LNCAP (cell line): Measurements from ENCODE around the gene HASPIN.

ENCODE experiments used
- TF ChIP-seq, protein P1 (sequence below): fragments of 450-650 bp; IDR thresholded peaks from 2 replicates; pipeline ENCODE4 v1.5.1; 2017; ENCODE audit warnings: mild to moderate bottlenecking

HASPIN gene

DNA sequence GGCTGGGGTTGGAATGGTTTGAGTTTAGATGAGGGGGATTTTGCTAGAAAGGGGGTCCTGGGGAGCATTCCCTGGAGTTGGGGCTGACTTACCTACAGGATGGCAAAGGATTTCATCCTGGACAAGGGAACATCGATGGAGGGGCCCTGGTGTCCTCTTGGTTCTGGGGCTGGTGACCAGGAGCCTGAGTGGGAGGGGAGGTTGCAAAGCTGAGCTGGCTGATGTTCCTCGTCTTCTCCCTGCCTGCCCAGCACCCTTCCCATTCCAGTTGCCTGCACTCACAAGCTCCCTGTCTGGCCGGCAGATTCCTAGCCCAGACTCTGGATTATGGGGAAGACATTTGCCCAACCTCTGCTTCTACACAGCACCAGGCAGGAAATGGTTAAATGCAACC lies 40.1 kb downstream of the HASPIN start:
- TF ChIP-seq, protein P1, sequence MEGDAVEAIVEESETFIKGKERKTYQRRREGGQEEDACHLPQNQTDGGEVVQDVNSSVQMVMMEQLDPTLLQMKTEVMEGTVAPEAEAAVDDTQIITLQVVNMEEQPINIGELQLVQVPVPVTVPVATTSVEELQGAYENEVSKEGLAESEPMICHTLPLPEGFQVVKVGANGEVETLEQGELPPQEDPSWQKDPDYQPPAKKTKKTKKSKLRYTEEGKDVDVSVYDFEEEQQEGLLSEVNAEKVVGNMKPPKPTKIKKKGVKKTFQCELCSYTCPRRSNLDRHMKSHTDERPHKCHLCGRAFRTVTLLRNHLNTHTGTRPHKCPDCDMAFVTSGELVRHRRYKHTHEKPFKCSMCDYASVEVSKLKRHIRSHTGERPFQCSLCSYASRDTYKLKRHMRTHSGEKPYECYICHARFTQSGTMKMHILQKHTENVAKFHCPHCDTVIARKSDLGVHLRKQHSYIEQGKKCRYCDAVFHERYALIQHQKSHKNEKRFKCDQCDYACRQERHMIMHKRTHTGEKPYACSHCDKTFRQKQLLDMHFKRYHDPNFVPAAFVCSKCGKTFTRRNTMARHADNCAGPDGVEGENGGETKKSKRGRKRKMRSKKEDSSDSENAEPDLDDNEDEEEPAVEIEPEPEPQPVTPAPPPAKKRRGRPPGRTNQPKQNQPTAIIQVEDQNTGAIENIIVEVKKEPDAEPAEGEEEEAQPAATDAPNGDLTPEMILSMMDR, result no peak

DNA sequence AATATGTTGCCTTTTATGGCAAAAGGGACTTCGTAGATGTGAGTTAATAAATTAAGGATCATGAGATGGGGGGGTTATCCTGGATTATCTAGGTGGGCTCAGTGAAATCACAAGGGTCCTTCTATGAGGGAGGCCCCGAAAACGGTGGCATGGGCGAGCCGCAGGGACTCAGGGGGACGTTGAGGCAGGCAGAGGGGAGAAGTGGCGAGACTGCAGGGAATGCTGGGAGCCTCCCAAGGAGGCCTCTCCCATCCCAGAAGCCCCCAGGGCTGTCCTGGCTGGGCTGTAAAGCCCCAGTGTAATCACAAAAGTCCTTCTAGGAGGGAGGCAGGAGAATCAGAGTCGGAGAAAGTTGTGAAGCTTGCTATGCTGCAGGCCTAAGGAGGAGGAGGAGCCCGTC lies 42.3 kb downstream of the HASPIN start:
- TF ChIP-seq, protein P1, result no peak

DNA sequence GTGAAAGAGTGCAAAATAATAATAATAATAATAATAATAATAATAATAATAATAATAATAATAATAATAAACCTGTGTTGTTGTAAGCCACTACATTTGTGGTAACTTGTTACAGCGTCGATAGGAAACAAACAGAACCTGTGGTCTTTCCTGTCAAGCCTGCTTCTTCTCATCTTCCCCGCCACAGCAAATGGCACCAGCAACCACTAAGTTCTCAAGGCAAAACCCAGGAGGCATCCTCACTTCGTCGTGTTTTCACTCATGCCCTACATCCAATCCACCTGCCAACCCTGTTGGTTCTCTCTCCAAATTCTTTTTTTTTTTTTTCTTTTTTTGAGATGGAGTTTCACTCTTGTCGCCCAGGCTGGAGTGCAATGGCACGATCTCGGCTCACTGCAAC lies 43.1 kb downstream of the HASPIN start:
- TF ChIP-seq, protein P1, result no peak

DNA sequence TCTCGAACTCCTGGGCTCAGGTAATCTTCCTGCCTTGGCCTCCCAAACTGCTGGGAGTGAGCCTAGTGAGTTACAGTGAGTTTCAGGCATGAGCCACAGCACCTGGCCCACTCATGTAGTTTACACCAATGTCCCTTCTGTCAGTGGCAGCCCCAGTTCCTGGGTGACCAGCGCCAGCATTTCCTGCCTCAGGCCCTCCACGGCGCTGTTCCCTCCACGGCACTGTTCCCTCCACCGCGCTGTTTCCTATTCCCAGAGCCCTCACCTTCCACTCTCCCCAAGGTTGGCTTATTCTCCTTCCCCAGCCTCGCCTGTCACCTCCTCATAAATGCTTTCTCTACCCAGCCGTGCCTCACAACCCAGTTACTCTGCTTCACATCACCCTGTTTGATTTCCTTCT lies 44.6 kb downstream of the HASPIN start:
- TF ChIP-seq, protein P1, result no peak

DNA sequence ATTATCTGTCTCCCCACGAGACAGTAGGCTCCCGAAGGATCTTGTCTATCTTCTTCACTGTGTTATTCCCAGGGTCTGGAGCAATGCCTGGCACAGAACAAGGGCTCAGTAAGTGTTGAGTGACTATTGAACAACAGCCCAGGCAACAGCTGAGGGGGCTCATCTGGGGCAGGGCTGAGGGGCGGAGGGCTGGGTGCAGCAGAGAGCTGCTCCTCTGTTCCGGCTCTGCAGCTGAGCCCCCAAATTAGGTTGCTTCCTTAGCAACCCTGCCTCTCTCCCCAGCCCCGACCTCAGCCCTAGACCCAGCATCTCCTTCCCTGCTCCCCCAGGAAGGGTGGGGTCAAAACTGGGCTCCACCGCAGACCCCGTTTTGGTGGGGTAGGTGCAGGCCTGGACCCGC lies 45.1 kb downstream of the HASPIN start:
- TF ChIP-seq, protein P1, result no peak

DNA sequence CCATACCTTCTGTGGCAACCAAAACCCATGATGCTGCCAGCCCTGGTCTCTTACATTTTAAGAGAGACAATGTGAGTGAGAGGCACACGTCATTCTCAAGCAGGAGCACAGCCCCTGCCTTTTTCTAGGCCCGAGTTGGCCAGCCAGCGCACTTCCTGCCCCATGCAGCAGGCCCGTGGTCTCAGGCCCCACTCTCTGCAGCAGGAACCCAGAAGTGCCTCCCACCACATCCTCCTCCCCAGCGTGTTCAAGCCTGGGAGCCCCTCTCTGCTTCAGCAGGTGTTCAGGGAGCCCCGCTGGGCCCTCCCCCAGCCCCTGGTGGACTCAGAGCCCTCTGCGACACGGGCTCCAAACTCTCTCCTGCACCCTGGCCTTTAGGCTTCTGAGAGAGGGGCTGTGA lies 46.8 kb downstream of the HASPIN start:
- TF ChIP-seq, protein P1, result no peak

DNA sequence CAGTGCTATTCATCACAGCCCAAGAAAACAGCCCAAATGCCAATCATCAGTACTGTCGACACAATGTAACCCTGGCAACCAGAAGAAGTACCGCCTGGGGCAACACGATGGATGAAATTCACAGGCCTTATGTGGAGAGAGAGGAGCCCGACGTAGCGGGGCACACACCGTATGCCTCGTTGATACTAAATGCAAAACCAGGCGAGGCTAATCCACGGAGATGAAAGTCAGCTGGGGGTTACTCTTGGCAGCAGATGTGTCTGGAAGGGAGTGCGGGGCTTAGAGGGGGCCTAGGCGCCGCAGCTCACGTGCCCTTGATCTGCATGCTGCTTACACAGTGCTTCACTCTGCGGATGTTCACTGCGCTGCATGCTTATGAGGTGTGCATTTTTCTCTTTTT lies 47.4 kb downstream of the HASPIN start:
- TF ChIP-seq, protein P1, result no peak

DNA sequence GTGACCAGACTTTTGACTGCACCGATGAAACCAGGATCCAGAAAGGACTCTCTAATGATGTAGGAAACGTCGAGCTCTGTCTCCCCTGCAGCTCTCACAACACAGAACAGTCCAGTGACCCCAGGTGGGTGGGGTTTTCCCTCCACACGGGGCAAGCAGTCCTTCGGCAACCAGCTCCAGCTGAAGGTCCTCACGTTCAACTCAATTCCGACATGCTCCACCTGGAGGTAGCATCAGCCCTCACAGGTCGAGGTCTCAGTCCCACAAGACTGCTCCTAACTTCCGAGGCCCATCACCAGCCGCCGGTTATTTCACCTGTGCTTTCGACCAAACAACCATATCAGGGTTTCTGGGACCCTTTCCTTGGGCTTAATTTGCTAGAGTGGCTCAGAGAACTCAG lies 49.1 kb downstream of the HASPIN start:
- TF ChIP-seq, protein P1, result no peak
